Choroid plexus epithelial cell (primary cell): ENCODE data around the gene CASP7.

Experiments used
- DNase-seq: peaks from one replicate; pipeline ENCODE4 v3.0.0-alpha.2; 2010; ENCODE audit warnings: low read depth
- H3K4me3 ChIP-seq: 2 replicates; pipeline ENCODE4 v1.5.1; 2011; ENCODE audit warnings: low read depth, mild to moderate bottlenecking, control low read depth, low read length, moderate library complexity
- TF ChIP-seq, protein P1 (sequence below): conservative IDR thresholded peaks from 2 replicates; pipeline ENCODE4 v1.5.1; 2011; ENCODE audit warnings: low read depth, mild to moderate bottlenecking, control low read depth, inconsistent platforms, low read length, moderate library complexity

The CASP7 gene

DNA sequence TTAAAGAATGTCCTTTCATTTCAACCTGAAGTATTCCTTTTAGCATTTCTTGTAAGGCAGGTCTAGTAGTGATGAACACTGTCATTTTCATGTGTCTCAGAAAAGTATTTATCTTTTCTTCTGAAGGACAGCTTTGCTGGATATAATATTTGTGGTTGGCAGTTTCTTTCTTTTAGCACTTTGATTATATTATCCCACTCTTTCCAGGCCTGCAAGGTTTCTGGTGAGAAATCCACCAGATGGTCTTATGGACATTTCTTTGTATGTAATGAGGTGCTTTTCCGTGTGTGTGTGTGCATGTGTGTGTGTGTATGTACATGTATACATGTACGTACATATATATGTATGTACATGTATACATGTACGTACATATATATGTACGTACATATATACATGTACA is 7.3 kb downstream of the CASP7 start:
- DNase-seq: no peak
- TF ChIP-seq, protein P1, sequence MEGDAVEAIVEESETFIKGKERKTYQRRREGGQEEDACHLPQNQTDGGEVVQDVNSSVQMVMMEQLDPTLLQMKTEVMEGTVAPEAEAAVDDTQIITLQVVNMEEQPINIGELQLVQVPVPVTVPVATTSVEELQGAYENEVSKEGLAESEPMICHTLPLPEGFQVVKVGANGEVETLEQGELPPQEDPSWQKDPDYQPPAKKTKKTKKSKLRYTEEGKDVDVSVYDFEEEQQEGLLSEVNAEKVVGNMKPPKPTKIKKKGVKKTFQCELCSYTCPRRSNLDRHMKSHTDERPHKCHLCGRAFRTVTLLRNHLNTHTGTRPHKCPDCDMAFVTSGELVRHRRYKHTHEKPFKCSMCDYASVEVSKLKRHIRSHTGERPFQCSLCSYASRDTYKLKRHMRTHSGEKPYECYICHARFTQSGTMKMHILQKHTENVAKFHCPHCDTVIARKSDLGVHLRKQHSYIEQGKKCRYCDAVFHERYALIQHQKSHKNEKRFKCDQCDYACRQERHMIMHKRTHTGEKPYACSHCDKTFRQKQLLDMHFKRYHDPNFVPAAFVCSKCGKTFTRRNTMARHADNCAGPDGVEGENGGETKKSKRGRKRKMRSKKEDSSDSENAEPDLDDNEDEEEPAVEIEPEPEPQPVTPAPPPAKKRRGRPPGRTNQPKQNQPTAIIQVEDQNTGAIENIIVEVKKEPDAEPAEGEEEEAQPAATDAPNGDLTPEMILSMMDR: no peak
- no peak overlapping the region for H3K4me3 ChIP-seq

DNA sequence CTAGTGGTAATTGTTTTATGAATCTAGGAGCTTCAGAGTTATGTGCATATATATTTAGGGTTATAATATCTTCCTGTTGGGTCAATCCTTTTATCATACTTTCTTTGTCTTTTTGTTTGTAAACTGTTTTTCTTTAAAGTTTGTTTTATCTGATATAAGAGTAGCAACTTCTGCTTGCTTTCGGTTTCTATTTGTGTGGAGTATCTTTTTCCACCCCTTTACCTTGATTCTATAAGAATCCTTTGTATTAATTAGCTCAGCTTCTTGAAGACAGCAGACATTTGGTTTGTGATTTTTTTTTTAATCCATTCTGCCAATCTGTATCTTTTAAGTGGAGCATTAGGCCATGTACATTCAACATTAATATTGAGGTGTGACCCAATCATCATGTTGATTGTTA is 9.3 kb downstream of the CASP7 start:
- H3K4me3 ChIP-seq: no peak overlapping the region
- DNase-seq: no peak
- TF ChIP-seq, protein P1: no peak

GRCh38 chr10:113689574-113689973 is 9.9 kb downstream of the CASP7 start:
- H3K4me3 ChIP-seq: no peak overlapping the region
- TF ChIP-seq, protein P1: no peak
- no peak for DNase-seq

DNA sequence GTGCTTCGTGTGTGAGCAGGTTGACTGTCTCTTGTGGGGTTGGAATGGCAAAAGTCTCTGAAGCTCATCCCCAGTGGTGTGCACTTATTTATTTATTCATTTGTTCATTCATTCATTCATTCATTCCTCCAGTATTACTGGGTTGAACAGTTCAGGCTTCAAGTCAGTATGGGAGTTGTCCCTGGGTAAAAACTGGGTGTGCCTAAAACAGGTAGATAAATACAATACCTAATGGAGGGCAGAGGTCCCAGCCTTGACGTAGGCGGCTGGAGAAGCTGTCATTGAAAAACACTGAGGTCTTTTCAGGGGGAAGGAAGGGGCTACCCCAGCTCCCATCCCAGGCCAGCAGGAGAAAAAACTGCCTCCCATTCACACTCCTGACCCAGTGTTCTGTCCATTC is 11.0 kb downstream of the CASP7 start:
- H3K4me3 ChIP-seq: no peak overlapping the region
- no peak for DNase-seq
- TF ChIP-seq, protein P1: no peak

DNA sequence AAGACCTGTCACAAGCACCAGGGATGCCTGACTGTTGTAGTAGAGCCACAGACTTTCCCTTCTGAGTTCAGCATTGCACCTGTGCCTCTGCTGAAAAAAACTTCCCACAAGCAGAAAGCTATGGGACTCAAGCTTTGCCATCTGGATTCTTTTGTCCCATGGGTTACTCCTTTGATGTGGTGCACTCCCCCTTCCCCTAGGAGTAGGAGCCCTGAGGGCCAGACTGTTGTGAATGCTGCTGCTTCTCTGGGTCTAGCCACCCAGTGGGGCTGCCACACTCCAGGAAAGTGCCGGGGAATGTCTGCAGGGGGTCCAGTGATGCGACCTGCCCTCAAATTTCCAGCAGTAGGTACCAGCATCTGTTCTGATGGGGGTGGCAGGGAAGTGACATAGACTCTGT is 11.7 kb downstream of the CASP7 start:
- TF ChIP-seq, protein P1: no peak
- no peak overlapping the region for H3K4me3 ChIP-seq
- no peak for DNase-seq

GRCh38 chr10:113692271-113692670 is 12.6 kb downstream of the CASP7 start:
- no peak for DNase-seq
- TF ChIP-seq, protein P1: no peak
- no peak overlapping the region for H3K4me3 ChIP-seq

DNA sequence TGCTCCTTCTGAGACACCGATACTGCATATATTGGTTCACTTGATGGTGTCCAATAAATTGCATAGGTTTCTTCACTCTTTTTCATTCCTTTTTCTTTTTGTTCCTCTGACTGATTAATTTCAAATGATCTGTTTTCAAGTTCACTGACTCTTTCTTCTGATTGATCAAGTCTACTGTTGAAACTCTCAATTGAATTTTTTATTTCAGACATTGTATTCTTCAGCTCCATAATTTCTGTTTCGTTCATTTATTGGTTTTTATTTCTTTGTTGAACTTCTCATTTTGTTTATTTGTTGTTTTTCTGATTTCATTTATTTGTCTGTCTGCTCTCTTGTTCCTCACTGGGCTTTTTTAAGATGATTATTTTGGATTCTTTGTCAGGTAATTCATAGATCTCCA is 13.6 kb downstream of the CASP7 start:
- TF ChIP-seq, protein P1: no peak
- DNase-seq: no peak
- no peak overlapping the region for H3K4me3 ChIP-seq
